HEK293 (cell line): ENCODE data around the gene NUB1.

Experiments
- CTCF ChIA-PET: fragments of 350-600 bp; formaldehyde crosslinking; extraction: SDS; loops from one replicate; lab custom pipeline; 2021; ENCODE audit warnings: antibody characterized with exemption; lab: Yijun Ruan, JAX
- POLR2A ChIA-PET: fragments of 300-600 bp; formaldehyde crosslinking; extraction: SDS; loops from one replicate; lab custom pipeline; 2020; ENCODE audit warnings: antibody characterized with exemption, inconsistent platforms; lab: Yijun Ruan, JAX
- H3K27ac ChIP-seq: fragments of 200-500 bp; sonication (Bioruptor generic); 2 replicates; pipeline ENCODE4 v1.5.1; 2014; ENCODE audit warnings: low read depth, low read length, control low read depth, inconsistent platforms; ENCODE audit errors: extremely low read depth
- H3K36me3 ChIP-seq, 2 experiments: fragments of 200-500 bp in 1 of 2; sonication (Bioruptor generic) in 1 of 2; 1 replicate in 1 of 2; 2 replicates in 1 of 2; pipeline ENCODE4 v1.5.1; 2014 to 2017; ENCODE audit warnings: inconsistent platforms in 2 of 2, low read length in 2 of 2; ENCODE audit not compliant: control insufficient read depth in 2 of 2, insufficient read depth in 1 of 2
- H3K4me1 ChIP-seq: fragments of 200-500 bp; sonication (Bioruptor generic); 2 replicates; pipeline ENCODE4 v1.5.1; 2014; ENCODE audit warnings: mild to moderate bottlenecking, low read length, inconsistent platforms; ENCODE audit not compliant: control insufficient read depth, insufficient read depth
- H3K4me3 ChIP-seq: 2 replicates; pipeline ENCODE4 v1.5.1; 2011; ENCODE audit warnings: low read depth, mild to moderate bottlenecking, control low read depth, low read length, moderate library complexity
- H3K9me3 ChIP-seq: fragments of 200-500 bp; sonication (Bioruptor generic); 2 replicates; pipeline ENCODE4 v1.5.1; 2014; ENCODE audit warnings: low read depth, low read length, inconsistent platforms; ENCODE audit not compliant: control insufficient read depth, insufficient read depth
- HOXA7 ChIP-seq: sonication (generic); formaldehyde crosslinking; IDR thresholded peaks from 2 replicates; pipeline ENCODE4 v1.8.1; 2022; ENCODE audit warnings: missing genetic modification reagents, borderline replicate concordance
- HOXD13 ChIP-seq: sonication (generic); formaldehyde crosslinking; IDR thresholded peaks from 2 replicates; pipeline ENCODE4 v1.8.0; 2022; ENCODE audit warnings: missing genetic modification reagents, borderline replicate concordance
- MYNN ChIP-seq: fragments of 450-650 bp; formaldehyde crosslinking; IDR thresholded peaks from 2 replicates; pipeline ENCODE4 v1.5.1; 2016; ENCODE audit warnings: missing biosample characterization, missing genetic modification characterization, borderline replicate concordance
- PRDM4 ChIP-seq: fragments of 450-650 bp; formaldehyde crosslinking; IDR thresholded peaks from 2 replicates; pipeline ENCODE4 v1.5.1; 2017; ENCODE audit warnings: missing biosample characterization, missing genetic modification characterization
- SCRT1 ChIP-seq: fragments of 450-650 bp; formaldehyde crosslinking; IDR thresholded peaks from 2 replicates; pipeline ENCODE4 v1.5.1; 2016; ENCODE audit warnings: missing biosample characterization, missing genetic modification characterization, borderline replicate concordance
- SETDB1 ChIP-seq: IDR thresholded peaks from one replicate; pipeline ENCODE4 v1.6.1; 2017; ENCODE audit warnings: mild to moderate bottlenecking, low read length, moderate library complexity, mixed read lengths; ENCODE audit not compliant: insufficient read length
- YY1 ChIP-seq: fragments of 450-650 bp; formaldehyde crosslinking; IDR thresholded peaks from 2 replicates; pipeline ENCODE4 v1.5.1; 2018; ENCODE audit warnings: missing biosample characterization, missing genetic modification characterization
- ZNF140 ChIP-seq: fragments of 450-650 bp; formaldehyde crosslinking; IDR thresholded peaks from 2 replicates; pipeline ENCODE4 v1.5.1; 2016; ENCODE audit warnings: missing biosample characterization, missing genetic modification characterization
- ZNF292 ChIP-seq: fragments of 450-650 bp; formaldehyde crosslinking; IDR thresholded peaks from 2 replicates; pipeline ENCODE4 v1.5.1; 2016; ENCODE audit warnings: low read depth, missing biosample characterization, missing genetic modification characterization, borderline replicate concordance
- ZNF37A ChIP-seq: fragments of 450-650 bp; IDR thresholded peaks from 2 replicates; pipeline ENCODE4 v1.5.1; 2018; ENCODE audit warnings: missing biosample characterization, missing genetic modification characterization
- ZNF404 ChIP-seq: fragments of 450-650 bp; formaldehyde crosslinking; IDR thresholded peaks from 2 replicates; pipeline ENCODE4 v1.5.1; 2017; ENCODE audit warnings: missing biosample characterization, missing genetic modification characterization
- ZNF518A ChIP-seq: fragments of 450-650 bp; formaldehyde crosslinking; conservative IDR thresholded peaks from 2 replicates; pipeline ENCODE4 v1.5.1; 2016; ENCODE audit warnings: low read depth, missing biosample characterization, missing genetic modification characterization
- ZNF548 ChIP-seq: fragments of 450-650 bp; formaldehyde crosslinking; IDR thresholded peaks from 2 replicates; pipeline ENCODE4 v1.5.1; 2016; ENCODE audit warnings: missing biosample characterization, missing genetic modification characterization
- ZNF571 ChIP-seq: fragments of 450-650 bp; formaldehyde crosslinking; IDR thresholded peaks from 2 replicates; pipeline ENCODE4 v1.5.0; 2017; ENCODE audit warnings: missing biosample characterization, missing genetic modification characterization
- ZNF585B ChIP-seq: fragments of 450-650 bp; formaldehyde crosslinking; IDR thresholded peaks from 2 replicates; pipeline ENCODE4 v1.5.1; 2016; ENCODE audit warnings: missing biosample characterization, missing genetic modification characterization
- ZNF621 ChIP-seq: fragments of 450-650 bp; formaldehyde crosslinking; IDR thresholded peaks from 2 replicates; pipeline ENCODE4 v1.5.1; 2017; ENCODE audit warnings: missing biosample characterization, missing genetic modification characterization
- ZNF624 ChIP-seq: fragments of 450-650 bp; formaldehyde crosslinking; IDR thresholded peaks from 2 replicates; pipeline ENCODE4 v1.5.1; 2017; ENCODE audit warnings: missing biosample characterization, missing genetic modification characterization
- ZNF664 ChIP-seq: fragments of 450-650 bp; formaldehyde crosslinking; IDR thresholded peaks from 2 replicates; pipeline ENCODE4 v1.5.1; 2016; ENCODE audit warnings: missing biosample characterization, missing genetic modification characterization
- ZSCAN18 ChIP-seq: fragments of 450-650 bp; formaldehyde crosslinking; IDR thresholded peaks from 2 replicates; pipeline ENCODE4 v1.5.1; 2016; ENCODE audit warnings: missing biosample characterization, missing genetic modification characterization
- TF ChIP-seq, protein P1 (sequence below): fragments of 450-650 bp; formaldehyde crosslinking; IDR thresholded peaks from 2 replicates; pipeline ENCODE4 v1.5.1; 2016; ENCODE audit warnings: missing biosample characterization, missing genetic modification characterization

NUB1 gene

DNA sequence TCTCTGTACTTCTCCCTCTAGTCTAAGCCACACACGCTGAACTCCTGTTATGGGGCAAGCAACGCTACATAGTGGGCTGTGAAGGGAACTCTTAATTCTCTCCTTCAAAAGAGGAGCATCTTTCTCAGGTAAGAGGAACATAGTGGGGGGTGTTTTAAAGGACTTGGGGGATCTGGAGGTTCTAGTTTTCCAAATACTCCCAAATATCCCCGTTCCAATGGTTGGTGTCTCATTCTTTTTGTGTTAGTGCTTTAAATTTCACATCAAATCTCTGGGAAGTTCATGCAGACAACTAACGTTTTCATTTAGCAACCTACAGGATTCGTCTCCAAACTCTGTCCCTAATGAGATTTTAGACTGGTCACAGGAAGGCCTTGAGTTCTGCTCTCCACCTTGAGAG, 80.6 kb downstream of the NUB1 start:
- ChIA-PET CTCF (interaction anchor here (0.6 to 1.4 kb wide), 2 partner anchors 54 to 83 kb away, joined by 3 to 5 read pairs; no protein-coding TSS in a partner anchor), POLR2A (no interaction called here)
- Histone ChIP-seq H3K36me3 (no peaks in the 10 kb centered on the region), H3K4me1 (peaks cover 7% of the 10 kb centered on the region; the same call in 1 of the 2 replicates), H3K27ac (no peak overlapping the region), H3K4me3 (no peak overlapping the region), H3K9me3 (no peaks in the 10 kb centered on the region)
- no peak for TF ChIP-seq ZNF621 (tag by site-specific recombination)
- peak; percentile 73 for TF ChIP-seq SETDB1
- no peak for TF ChIP-seq MYNN (tag by site-specific recombination)
- TF ChIP-seq, protein P1, sequence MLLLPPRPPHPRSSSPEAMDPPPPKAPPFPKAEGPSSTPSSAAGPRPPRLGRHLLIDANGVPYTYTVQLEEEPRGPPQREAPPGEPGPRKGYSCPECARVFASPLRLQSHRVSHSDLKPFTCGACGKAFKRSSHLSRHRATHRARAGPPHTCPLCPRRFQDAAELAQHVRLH (tag by site-specific recombination): no peak

DNA sequence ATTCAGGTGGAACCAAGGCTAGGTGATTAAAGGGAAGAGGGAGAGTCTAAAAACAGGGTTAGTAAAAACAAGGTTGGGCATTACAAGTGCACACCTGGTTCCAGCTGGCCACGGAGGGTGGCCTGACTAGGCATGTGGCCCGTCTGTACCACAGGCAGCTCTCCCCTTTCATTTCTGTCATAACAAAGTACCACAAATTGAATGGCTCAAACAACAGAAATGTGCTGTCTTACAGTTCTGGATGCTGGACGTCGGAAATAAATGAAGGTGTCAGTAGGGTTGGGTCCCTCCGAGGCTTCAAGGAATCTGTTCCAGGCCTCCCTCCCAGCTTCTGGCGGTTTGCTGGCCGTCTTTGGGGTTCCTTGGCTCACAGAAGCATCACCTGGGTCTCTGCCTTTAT, 81.6 kb downstream of the NUB1 start:
- H3K4me3 ChIP-seq: no peak overlapping the region
- peaks cover 9% of the 10 kb centered on the region; the same call in 1 of the 2 replicates for H3K4me1 ChIP-seq
- no peaks in the 10 kb centered on the region for H3K9me3 ChIP-seq
- no peak overlapping the region for H3K27ac ChIP-seq
- ChIA-PET CTCF (interaction anchor here (1.4 kb wide), 1 partner anchor 55 kb away, joined by 5 read pairs; no protein-coding TSS in a partner anchor), POLR2A (no interaction called here)
- H3K36me3 ChIP-seq: no peaks in the 10 kb centered on the region
- no peak for TF ChIP-seq ZNF37A (tag by site-specific recombination)
- no peak for TF ChIP-seq ZNF585B (tag by site-specific recombination)
- TF ChIP-seq ZSCAN18: no peak
- no peak for TF ChIP-seq ZNF140 (tag by site-specific recombination)
- TF ChIP-seq ZNF404 (tag by site-specific recombination): no peak
- TF ChIP-seq PRDM4 (tag by site-specific recombination): no peak
- TF ChIP-seq ZNF548 (tag by site-specific recombination): no peak
- TF ChIP-seq ZNF518A: no peak
- no peak for TF ChIP-seq YY1
- TF ChIP-seq ZNF664 (tag by site-specific recombination): no peak
- no peak for TF ChIP-seq ZNF624
- TF ChIP-seq HOXD13: no peak
- TF ChIP-seq SCRT1 (tag by site-specific recombination): no peak
- no peak for TF ChIP-seq HOXA7
- no peak for TF ChIP-seq ZNF292 (tag by site-specific recombination)
- TF ChIP-seq ZNF571 (tag by site-specific recombination): no peak
